DOHH2 (cell line): Measurements from ENCODE around the gene LINGO1.

Experiments used
- H3F3A ChIP-seq: fragments of 200-600 bp; sonication (generic), shearing (Covaris generic); 2 replicates; pipeline ENCODE4 v1.6.0; 2016; ENCODE audit warnings: antibody characterized with exemption, mild to moderate bottlenecking; ENCODE audit not compliant: control insufficient read depth, insufficient read depth
- H3K27ac ChIP-seq: fragments of 200-600 bp; sonication (generic); 2 replicates; pipeline ENCODE4 v1.5.1; 2014; ENCODE audit warnings: low read depth, mild to moderate bottlenecking, low read length, moderate library complexity
- H3K27me3 ChIP-seq: fragments of 200-600 bp; sonication (generic); 2 replicates; pipeline ENCODE4 v1.6.1; 2014; ENCODE audit warnings: mild to moderate bottlenecking, low read length, mixed read lengths; ENCODE audit not compliant: control insufficient read depth
- H3K36me3 ChIP-seq: fragments of 200-600 bp; sonication (generic); 2 replicates; pipeline ENCODE4 v1.6.1; 2014; ENCODE audit warnings: mild to moderate bottlenecking, low read length, moderate library complexity, mixed read lengths; ENCODE audit not compliant: control insufficient read depth
- H3K4me1 ChIP-seq: fragments of 200-600 bp; sonication (generic); 2 replicates; pipeline ENCODE4 v1.6.1; 2014; ENCODE audit warnings: mild to moderate bottlenecking, low read length, mixed read lengths; ENCODE audit not compliant: control insufficient read depth
- H3K4me2 ChIP-seq: fragments of 200-600 bp; sonication (generic); 2 replicates; pipeline ENCODE4 v1.6.0; 2014; ENCODE audit warnings: mild to moderate bottlenecking, low read length, moderate library complexity
- H3K4me3 ChIP-seq: fragments of 200-600 bp; sonication (generic); 2 replicates; pipeline ENCODE4 v1.5.1; 2014; ENCODE audit warnings: mild to moderate bottlenecking, low read length, mixed read lengths
- H3K79me2 ChIP-seq: fragments of 200-600 bp; sonication (generic); 2 replicates; pipeline ENCODE4 v1.6.1; 2014; ENCODE audit warnings: mild to moderate bottlenecking, low read length, mixed read lengths; ENCODE audit not compliant: control insufficient read depth
- H3K9me2 ChIP-seq: fragments of 200-600 bp; sonication (generic); replicated peaks from 2 replicates; pipeline ENCODE4 v1.6.1; 2014; ENCODE audit warnings: mild to moderate bottlenecking, low read length, mixed read lengths; ENCODE audit not compliant: control insufficient read depth
- H3K9me3 ChIP-seq: fragments of 200-600 bp; sonication (generic); 2 replicates; pipeline ENCODE4 v1.6.1; 2014; ENCODE audit warnings: antibody characterized with exemption, low read length, mixed read lengths; ENCODE audit not compliant: control insufficient read depth, insufficient read depth
- H4K20me1 ChIP-seq: fragments of 200-600 bp; sonication (generic); 2 replicates; pipeline ENCODE4 v1.6.0; 2014; ENCODE audit warnings: low read depth, mild to moderate bottlenecking, antibody characterized with exemption, low read length, moderate library complexity; ENCODE audit not compliant: control insufficient read depth, insufficient read depth
- EZH2phosphoT487 ChIP-seq: fragments of 200-600 bp; sonication (generic); IDR thresholded peaks from 2 replicates; pipeline ENCODE4 v1.6.1; 2017; ENCODE audit warnings: borderline replicate concordance, mild to moderate bottlenecking, antibody characterized with exemption, low read length, moderate library complexity, mixed read lengths
- TF ChIP-seq, protein P1 (sequence below): fragments of 200-600 bp; sonication (generic); IDR thresholded peaks from one replicate; pipeline ENCODE4 v1.5.1; 2014; ENCODE audit warnings: antibody characterized with exemption, mild to moderate bottlenecking, low read depth, low read length; ENCODE audit not compliant: poor library complexity, severe bottlenecking

The LINGO1 gene

DNA sequence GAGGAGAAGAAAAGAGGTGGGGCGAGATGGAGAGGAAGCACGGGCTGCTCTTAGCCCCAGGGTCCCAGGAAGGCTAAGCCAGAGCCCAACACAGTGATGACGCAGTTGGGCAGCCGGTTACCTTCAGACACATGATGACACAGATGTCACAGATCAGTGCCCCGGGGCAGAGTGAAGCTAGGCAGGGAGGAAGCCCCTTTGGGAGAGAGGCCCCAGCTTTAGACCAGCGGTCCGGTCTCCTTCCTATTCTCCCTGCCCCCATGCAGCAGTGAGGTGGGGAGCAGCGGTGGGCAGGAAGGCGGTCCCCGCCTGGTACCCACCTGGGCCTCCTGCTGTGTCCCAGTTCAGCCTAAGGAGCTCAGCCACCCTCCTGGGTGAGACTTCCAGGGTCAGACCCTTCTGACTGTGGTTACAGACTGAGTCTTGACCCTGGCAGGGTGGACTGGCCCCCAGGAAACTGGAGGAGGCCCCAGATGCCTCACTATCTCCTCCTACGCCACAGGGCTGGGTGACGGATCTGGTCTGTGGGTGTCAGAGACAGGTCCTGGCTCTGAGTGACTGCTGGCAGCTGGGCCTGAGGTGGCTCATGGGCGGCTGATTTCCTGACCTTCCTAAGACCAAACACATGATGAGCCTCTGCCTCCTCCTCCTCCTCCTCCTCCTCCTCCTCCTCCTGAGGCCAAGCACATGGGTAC lies 38.8 kb upstream of the LINGO1 start:
- H4K20me1 ChIP-seq, result no peaks in the 10 kb centered on the region
- TF ChIP-seq, protein P1, sequence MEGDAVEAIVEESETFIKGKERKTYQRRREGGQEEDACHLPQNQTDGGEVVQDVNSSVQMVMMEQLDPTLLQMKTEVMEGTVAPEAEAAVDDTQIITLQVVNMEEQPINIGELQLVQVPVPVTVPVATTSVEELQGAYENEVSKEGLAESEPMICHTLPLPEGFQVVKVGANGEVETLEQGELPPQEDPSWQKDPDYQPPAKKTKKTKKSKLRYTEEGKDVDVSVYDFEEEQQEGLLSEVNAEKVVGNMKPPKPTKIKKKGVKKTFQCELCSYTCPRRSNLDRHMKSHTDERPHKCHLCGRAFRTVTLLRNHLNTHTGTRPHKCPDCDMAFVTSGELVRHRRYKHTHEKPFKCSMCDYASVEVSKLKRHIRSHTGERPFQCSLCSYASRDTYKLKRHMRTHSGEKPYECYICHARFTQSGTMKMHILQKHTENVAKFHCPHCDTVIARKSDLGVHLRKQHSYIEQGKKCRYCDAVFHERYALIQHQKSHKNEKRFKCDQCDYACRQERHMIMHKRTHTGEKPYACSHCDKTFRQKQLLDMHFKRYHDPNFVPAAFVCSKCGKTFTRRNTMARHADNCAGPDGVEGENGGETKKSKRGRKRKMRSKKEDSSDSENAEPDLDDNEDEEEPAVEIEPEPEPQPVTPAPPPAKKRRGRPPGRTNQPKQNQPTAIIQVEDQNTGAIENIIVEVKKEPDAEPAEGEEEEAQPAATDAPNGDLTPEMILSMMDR, result no peak
- no peak for TF ChIP-seq EZH2phosphoT487
- H3K27ac ChIP-seq, result no peak overlapping the region

DNA sequence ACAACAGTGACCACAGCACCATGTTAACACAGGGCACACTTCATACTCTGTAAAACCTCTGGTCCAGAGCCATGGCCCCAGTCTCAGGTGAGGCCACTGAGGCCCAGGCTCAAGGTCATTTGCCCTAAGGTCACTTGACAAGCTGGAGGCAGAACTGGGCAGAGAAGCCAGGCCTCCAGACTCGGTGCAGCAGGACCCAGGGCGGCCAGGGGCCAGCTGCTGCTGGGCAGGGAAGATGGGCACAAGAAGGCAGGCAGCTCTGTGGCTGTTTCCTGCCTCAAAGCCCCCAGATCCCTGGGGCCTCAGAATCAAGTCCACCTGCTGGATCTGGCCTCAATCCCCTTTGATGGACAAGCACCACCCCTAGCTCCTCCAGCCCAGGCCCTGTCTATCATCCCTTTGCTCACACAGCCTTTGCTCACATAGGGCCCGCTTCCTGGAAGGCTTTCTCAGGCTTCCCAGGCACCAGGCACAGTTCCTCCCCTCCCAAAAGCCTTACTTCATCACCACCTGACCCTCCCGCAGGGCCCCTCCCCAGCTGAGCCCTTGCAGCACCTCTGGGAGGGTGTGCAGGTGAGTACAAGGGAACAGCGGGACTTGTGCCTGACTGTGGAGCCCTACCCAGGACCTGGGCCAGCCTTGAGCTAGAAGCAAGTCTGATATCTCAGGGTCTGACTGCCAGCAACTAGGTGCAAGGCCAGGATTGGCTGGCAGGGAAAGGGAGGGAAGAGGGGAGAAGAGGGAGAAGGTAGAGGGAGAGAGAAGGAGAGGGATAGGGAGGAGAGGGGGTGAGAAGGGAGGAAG lies 38.0 kb upstream of the LINGO1 start:
- Histone ChIP-seq H3K36me3 (no peaks in the 10 kb centered on the region), H3K27ac (no peak overlapping the region), H3K4me3 (no peak overlapping the region), H3K4me2 (no peak overlapping the region), H3F3A (no peaks in the 10 kb centered on the region), H3K79me2 (no peaks in the 10 kb centered on the region), H4K20me1 (no peaks in the 10 kb centered on the region), H3K4me1 (peaks cover 13% of the 10 kb centered on the region), H3K27me3 (peaks cover 2% of the 10 kb centered on the region; the same call in 1 of the 2 replicates), H3K9me2 (no peaks in the 10 kb centered on the region), H3K9me3 (no peaks in the 10 kb centered on the region)
- TF ChIP-seq, protein P1, result no peak
- no peak for TF ChIP-seq EZH2phosphoT487

More for the DNA sequence above, 38.8 kb upstream of the LINGO1 start:
- Histone ChIP-seq H3K4me1 (peaks cover 13% of the 10 kb centered on the region), H3K36me3 (no peaks in the 10 kb centered on the region), H3F3A (no peaks in the 10 kb centered on the region), H3K79me2 (no peaks in the 10 kb centered on the region), H3K27me3 (peaks cover 1% of the 10 kb centered on the region; the same call in 1 of the 2 replicates), H3K4me2 (no peak overlapping the region), H3K4me3 (no peak overlapping the region), H3K9me3 (no peaks in the 10 kb centered on the region), H3K9me2 (no peaks in the 10 kb centered on the region)

DNA sequence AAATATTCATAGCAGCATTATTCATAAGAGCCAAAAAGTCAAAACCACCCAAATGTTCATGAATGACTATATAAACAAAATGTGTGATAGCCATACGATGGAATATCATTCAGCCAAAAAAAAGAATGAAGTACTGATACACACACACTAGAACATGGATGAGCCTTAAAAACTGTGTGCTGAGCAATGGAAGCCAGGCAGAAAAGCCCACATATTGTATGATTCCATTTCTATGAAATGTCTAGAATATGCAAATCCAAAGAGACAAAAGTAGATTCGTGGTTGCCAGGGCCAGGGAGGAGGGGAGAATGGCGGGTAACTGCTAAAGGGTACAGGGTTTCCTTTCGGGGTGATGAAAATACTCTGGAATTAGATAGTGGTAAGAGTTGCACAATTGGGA lies 37.2 kb upstream of the LINGO1 start:
- no peaks in the 10 kb centered on the region for H4K20me1 ChIP-seq
- H3K27me3 ChIP-seq, result peaks cover 2% of the 10 kb centered on the region; the same call in 1 of the 2 replicates
- H3K9me3 ChIP-seq, result no peaks in the 10 kb centered on the region
- H3K4me2 ChIP-seq, result peak overlapping the region; percentile 21; the same call in 1 of the 2 replicates
- no peaks in the 10 kb centered on the region for H3K36me3 ChIP-seq
- TF ChIP-seq EZH2phosphoT487, result no peak
- TF ChIP-seq, protein P1, result no peak
- H3K4me3 ChIP-seq, result 0 out of 2 replicates have a peak overlapping the region, but pooled peaks have one; percentile 13
- H3K4me1 ChIP-seq, result peaks cover 13% of the 10 kb centered on the region
- no peak overlapping the region for H3K27ac ChIP-seq
- H3F3A ChIP-seq, result no peaks in the 10 kb centered on the region
- H3K79me2 ChIP-seq, result no peaks in the 10 kb centered on the region
- no peaks in the 10 kb centered on the region for H3K9me2 ChIP-seq
